HG03521 (cell line): ENCODE data around the gene GLI3.

Source experiments
- ATAC-seq: cut with Tn5 transposase; IDR thresholded peaks from one replicate; pipeline ENCODE4 v1.9.1; 2021; ENCODE audit warnings: mild to moderate bottlenecking, moderate library complexity; ENCODE audit not compliant: unreplicated experiment

Gene GLI3

DNA sequence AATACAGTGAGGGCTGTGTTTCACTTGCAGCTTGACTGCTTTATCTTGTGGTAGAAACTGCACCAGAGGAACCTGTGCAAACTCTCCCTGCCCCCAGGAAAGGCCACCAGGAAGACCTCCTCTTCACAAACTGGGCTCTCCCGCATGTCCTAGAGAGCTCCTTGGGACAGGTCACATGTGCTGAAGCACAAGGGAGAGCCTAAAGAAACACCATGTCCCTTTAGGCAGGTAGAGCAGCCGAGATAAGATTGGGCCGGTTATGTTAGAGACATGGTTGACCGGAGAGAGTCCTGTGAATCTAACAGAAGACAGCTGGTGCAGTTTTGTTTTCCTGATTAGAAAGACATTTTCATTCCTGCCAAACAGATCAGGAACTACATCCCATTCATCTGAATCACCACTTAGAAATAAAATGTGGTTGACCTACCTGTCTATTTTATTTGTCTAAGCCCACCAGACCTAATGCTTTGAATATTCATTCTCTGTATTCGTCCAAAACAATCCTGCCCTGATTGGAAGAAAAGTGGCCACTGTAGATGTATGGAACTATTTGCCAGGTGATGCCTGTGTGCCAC lies 224.1 kb downstream of the GLI3 start:
- ATAC-seq, result no peak

DNA sequence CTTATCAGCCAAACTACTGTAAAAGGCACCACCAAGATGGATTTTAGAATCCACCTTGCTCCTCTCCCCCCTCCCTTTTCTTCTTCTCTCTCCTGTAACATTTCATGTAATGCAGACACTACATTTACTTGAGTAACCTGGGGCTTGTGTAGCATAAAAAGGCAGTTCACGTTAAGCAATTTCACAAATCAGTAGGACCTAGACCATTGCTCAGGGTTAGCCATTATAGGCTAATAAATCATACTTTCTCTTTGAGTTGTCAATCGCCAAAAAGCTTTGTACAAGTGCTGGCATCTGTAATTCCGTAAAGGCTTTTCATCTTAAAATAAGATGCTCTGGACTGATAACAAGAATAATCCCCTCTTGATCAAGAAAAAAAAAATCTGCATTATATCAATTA lies 224.7 kb downstream of the GLI3 start:
- no peak for ATAC-seq

DNA sequence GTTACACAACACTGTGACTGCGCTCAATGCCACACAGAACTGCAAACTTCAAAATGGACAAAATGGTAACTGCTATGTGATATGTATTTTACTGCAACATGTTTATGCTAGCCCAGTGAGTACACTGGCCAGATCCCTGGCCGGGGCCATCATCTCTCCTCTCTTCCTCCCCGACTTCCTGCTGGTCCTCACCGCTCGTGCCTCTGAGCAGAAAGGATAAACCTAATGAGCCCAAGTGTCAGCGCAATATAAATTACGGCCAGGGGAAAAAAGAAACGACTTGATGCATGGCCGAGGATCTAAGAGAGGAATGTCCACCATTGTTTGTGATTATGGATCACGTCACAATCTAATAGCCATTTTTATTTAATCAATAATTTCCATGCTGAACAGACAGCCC lies 225.2 kb downstream of the GLI3 start:
- ATAC-seq, result no peak

DNA sequence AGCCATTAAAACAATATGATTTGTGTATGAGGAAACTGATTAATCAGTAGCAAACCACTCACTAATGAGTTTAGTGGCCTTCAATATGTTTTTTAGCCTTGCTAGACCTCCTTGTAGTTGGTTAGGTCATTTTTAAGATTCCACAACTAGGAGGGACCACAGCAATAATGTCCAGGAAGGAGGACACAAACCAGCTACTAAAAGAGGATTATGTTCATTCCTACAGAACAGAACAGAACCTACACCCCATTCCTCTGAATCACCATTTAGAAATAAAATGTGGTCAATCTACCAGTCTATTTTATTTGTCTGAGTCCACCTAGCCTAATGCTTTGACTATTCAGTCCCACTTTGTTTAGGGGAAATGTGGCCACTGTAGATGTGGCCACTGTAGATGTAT lies 226.3 kb downstream of the GLI3 start:
- ATAC-seq, result no peak

DNA sequence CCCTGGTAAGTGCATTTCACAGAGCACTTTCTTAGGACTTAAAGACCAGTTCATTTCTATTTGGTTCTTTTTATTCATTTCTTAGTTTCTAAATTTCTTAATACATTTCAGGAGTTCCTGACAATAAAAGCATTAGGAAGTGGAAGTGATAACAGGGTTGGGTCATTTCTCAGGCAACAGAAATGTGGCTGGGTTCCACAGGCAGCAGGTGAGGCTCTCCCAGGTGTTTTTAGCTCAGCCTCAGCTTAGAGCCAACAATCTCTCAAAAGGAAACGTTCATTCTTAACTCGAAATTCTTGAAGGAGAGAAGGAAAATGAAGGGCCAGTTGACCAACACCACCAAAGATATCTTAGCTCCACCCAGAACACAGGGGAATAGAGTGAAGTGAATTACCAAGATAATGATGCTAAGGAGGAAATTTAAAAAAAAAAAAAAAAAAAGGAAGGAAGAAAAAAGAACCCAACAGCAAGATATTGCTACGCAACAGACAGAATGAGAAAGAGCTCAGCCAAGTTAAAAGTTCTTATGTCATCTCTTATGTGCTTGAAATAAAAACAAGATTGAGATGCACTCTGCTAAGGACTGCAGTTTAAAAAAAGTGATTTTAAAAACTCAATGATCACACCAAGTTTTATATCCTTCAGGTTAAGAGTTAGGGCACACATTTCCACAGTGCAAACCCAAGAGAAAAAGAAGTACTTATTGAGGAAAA lies 230.1 kb downstream of the GLI3 start:
- ATAC-seq, result no peak

DNA sequence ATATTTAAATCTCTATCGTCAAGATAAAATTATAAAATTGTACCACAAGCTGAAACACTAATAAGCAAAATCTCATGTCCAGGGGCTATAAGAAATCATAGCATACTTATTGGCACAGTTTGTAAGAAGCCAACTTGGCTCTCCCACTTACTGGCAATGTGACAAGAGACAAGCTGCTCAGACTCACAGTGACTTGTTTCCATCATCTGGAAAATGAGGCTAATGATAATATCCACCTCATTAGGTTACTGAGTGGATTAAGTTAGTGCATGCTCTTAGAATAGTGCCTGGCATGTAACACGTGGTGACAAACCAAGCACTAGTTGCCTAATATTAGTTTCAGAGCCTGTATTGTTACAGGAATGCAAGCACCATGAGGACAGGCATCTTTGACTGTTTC lies 234.4 kb downstream of the GLI3 start:
- no peak for ATAC-seq

DNA sequence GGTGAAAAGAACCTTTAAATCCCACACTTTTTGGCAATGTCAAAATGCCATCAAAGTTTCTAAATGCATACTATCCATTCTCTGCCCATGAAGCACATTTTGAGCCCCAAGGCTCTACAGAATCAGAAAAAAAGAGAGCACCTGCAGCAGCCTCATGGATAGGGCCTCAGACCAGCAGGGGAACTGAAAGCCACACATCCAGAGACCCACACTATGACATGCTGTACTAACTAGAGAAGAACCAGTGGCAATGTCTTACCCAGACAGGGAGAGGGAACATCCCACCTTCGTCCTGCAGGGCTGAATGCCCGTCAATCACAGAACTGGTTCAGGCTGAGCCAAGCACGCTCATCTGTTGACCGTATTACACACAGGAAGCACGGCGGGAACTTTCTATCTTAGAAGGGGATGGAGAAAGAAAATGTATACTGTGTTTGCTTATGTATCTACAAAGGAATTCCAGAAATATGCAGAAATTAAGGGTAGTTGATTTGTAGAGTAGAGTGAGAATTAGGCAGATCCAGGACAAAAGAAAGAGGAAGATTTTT lies 237.2 kb downstream of the GLI3 start:
- ATAC-seq, result no peak

DNA sequence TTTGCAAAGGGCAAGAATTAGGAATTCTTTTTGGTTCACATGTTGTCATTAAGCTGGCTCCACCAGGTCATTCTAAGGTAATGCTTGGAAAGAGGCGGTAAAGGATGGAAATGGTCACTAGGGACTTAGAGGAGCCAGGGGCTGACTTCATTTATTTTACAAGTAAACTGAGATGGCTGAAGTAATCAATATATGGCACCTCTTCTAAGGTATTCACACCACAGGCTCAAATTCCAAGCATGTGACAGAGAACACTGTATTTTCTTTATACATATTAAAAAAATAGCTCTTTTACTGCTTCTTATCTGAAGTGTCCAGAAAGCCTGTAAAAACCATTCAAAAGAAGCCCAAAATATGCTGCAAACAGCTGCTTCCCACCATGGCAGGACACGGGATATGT lies 239.0 kb downstream of the GLI3 start:
- no peak for ATAC-seq

DNA sequence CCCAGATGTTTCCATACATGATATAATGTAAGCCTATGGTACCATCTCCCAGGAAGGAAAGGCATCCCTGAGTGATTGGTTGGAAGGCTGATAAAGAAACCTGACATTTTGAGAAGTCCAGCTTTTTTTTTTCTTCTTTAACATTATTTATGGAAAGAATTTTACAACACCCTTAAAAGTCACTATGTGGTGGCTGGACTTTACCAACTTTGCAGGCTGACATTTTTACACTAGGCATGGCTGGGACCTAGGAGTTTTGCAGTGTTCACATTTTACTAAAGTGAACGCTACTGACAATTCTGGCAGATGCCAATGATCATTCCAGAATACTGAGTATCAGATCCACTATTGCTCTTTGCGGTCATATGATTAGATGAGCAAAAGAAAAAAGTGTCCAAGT lies 239.9 kb downstream of the GLI3 start:
- no peak for ATAC-seq

DNA sequence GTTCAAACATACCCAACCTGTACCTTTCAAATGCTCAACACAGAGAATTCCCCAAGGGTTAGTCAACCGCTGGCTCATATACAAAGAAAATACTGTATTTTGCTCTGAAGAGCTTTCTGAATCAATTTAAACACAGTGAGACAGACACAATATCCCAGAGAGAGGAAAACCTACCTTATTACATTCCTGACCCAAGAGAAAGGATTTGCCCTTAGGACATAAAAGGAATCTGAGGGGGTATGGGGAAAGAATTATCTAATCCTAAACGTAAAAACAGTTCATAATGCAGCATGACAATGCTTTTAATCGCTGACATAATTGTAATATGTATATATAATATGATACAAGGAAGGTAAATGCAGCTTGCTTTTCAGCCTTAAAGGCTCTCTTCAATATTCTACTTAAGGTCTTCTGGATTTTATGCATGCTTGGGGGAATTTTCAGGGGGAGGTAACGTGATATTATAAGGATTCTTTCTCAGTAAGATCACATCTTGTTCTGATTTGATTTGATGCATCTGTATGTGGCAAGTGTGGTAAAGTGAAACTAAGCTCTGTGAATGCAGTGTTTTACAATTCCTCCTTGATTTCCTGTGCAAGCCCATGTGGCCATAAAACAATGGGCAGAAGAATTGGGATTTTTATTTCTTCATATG lies 240.5 kb downstream of the GLI3 start:
- ATAC-seq, result no peak

DNA sequence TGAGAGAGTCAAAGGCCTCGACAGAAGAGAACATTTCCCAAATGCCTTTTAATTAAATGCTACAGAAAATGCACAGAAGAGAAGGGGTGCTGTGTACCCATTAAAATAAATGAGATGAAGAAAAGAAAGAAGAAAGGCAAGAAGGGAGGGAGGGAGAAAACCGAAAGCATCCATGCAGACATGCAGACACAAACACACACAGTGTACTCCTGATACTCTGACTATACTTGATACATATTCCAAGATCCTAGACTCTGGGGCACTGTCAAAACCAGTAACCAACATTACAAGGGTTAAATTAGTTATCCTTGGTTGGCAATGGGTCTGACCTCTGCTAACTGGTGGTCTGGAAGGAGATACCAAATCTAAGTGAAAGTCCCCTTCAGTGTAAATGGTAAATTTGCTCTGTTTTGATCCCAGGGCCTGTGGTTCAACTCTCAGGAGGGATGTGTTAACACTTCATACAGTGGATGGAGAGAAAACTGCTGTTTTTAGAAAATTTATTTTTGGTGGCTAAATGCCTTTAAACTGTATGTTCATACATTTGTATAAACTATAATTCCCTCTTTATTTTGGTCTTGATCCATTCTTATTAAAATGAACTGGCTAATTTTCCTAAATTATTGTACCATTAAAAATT lies 241.3 kb downstream of the GLI3 start:
- no peak for ATAC-seq

DNA sequence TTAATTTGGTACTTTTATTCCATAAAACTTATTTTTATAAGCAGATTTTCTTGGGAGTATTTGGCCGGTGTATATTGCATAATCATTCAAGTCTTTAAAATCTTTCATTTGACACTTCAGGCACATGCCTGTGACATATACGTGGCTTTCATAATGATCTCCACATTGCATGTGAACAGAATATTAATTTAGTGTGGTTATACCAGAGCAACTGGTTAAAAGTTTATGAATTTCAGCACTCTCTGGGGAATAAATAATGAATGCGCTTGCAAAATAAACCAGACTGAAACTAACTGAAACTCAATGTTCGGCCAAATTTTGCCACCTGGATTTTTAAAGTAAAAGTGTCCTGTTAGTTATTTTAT lies 242.3 kb downstream of the GLI3 start:
- ATAC-seq, result no peak

DNA sequence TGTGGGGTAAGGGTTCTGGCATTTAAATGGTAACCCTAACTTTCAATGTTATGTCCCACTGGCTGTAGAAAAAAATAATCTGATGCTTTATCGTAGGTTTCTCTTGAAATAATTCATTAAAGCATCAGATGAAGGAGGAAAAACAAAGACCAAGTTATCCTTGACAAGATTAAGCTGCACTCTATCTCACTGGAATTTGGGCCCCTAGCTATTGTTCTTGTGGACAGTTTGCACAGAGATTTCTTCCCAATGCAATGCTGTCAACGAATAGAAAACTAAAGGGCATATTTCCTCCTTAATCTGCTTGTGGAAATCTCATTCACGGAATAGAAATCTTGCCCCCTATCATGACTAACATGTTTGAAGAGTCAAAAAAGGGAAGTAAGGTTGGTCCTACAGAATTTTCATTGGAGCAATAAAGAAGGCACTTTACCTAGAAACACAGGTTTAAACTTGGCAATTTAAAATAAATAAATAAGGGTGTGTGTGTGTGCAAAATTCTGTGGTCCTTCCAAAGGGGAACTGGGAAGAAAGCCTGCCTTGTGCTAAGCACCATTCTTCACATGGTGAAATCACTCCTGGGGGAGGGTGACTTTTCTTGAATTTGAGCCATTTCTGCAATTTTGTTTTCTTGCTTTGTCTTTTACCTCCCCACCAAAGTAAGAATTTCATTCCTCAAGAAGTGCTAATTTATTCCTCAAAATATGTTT lies 242.8 kb downstream of the GLI3 start:
- ATAC-seq, result no peak

DNA sequence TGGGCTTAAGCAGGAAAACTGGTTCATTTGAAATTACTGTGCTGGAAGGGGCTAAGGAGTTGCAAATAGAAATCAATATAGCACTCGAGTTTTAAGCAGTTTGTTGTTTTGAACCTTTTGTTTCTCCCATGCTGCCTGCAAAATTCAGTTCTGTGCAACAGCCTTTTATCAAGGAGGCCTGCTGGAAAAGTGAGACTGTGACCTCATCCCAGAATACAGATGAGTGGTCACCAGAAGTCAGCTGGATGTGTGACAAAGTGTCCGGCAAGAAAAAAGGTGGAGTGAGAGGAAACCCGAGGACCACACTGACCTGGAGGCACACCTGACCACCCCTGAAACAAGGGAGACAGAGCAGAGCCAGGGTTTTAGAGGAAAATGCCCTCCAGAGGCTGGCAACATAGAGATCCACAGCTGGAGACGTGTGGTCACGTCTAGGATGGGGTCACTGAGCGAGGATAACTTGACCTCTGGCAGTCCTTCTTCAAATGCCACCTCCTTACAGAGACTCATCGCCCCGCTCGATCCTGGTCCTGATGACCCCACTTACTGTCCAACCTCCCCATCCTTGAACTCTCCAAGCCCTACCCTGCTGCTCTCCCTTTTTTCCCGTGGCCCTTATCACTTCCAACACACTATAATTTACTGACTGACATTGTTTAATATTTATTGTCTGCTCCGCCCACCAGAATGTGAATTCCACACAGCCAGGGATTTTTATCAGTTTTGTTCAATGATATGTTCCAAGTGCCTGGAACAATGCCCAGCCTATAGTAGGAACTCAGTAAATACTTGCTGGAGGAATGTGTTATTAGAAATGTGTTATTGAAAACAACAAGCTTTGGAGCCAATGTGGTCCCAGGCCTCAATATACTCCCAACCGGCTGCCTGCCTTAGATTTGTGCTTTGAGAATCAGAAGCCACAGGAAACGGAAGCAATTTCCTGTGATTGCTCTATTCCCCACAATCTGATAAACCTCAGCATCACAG lies 243.8 kb downstream of the GLI3 start:
- ATAC-seq, result no peak

DNA sequence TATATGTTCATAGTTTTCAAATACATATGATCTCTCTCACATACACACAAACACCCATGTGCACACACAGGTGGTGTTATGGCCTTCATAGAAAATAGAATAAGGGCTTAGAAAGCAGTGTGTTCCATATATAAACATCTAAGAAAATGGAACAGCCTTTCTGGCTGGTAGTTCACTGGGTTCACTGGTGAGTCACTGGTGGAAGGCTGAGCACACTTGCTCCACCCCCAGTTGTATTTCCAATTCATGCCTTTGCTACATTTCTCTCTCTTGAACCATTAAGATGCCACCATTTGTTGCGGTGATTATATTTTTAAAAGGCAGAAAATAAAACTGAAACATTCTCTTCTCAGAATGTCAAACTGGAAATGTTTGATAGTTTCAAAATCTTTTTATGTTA lies 252.1 kb downstream of the GLI3 start:
- no peak for ATAC-seq

DNA sequence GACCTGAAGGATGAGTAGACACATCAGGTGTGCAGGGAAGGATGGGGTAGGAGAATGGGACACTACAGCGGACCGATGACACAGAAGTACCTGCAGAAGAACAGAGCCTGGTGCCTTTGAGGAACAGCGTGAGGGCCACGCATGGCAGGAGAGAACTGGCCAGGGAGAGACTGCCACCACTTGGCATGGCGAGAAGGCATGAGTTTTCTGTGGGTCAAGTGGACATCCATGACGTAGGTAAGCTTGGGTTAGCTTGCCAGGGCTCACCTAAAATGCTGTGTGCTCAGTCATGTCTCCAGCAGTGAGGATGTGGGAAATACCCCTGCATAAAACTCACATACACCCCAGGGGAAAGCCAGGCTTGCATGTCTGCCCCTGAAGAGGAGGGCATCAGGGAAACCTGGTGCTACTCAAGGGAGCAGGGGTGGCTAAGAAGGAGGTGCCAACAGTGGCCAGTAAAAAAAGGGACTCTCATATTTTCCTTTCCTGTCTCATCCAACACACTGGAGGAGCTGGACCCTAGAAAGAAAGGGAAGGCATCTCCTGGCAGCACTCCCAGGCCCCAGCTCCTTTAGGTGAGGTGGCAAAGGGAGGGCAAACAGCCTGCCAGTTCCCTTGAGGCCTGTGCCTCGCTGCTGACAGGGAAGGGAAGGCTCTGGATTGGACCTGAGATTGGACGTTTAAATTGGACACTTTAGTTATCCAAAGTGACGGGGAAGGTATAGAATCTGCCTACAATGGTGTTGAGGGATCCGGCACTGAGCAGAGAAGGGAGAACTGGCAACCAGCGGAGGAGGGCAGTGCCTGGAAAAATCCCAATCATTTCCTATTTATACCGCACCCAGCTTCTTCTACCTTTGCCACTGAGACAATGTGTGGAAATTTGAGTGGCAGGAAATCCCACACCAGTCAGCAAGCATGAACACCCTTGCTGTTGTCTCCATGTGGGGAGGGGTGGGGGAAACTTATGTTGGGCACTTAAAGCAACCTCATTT lies 255.7 kb downstream of the GLI3 start:
- no peak for ATAC-seq

DNA sequence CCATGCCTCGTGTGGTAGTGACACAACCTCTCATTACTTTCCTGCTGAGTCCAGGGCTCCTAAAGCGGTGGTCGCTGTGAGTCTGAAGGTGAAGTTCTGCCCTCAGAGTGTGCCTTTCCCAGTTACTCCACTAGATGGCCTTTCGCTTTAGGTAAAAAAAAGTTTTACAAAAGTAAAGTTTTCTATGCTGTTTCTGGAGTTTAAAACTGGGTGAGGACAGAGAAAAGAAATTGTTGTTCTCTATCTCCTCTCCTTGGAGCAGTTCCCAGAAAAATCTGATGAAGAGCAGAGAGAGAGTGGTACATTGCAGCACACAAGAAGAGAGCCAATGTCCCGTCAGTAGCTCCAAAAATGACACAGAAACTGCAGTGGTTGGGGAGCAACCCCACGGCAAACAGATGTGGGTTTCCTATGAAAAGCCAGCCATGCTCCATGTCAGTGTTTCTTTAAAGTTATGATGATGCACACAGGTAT lies 257.1 kb downstream of the GLI3 start:
- ATAC-seq, result peak; percentile 50

DNA sequence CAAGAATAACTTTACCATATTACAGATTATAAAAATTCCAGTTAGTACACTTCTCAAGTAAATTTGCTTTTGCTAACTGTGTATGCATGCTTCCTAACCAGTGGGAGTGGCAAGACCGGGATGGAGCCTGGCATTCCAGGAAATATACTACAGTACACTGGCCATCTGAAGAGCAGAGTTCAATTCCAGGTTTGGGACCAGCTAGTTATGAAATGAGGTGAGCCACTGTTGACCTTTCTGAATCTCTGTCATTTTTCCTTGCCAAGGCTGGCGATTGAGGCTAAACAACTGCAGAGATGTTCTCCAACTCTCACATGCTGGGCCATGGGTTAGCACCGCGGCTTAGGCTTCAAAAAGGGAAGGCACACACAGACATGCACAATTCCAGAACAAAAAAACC lies 258.2 kb downstream of the GLI3 start:
- no peak for ATAC-seq

DNA sequence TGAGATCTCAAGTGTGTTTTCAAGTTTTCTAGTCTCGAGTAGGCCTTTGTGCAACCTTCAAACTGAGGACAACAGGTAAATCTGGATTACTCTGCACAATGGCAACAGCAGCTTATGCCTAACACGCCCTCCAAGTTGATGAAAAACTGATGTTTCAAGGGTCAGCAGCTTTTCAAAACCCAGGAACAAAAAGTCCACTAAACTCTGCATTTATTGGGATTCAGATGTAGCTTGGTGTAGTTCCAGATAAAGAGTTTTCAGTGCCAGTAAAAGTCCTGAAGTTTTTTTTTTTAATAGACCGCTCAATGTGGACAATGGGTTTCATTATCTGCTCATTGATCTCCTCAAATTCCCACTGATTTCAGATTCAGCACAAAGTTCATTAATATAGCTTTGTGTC lies 259.3 kb downstream of the GLI3 start:
- ATAC-seq, result no peak
